Adrenal gland (tissue), 12 donors: ENCODE data around the gene E2F1. TPM values are rescaled to one million over a fixed set of nuclear protein-coding genes. Genes with fewer than 3 reads are reported as not detected.

Experiments
- DNase-seq, 7 donors: peaks; one replicate each; pipeline ENCODE4 v3.0.0-alpha.2; 2019 to 2020
- H3K27ac ChIP-seq, 5 donors: fragments of 200-600 bp; sonication (generic) in 4 of 5; 1 replicate in 3 of 5; 2 replicates in 2 of 5; pipeline versions ENCODE4 v1.5.1 to v1.8.0; 2016 to 2020; ENCODE audit warnings: mild to moderate bottlenecking in 1 of 5
- H3K27me3 ChIP-seq: fragments of 200-600 bp; 2 replicates; pipeline ENCODE4 v1.8.0; 2021
- H3K36me3 ChIP-seq, 2 donors: fragments of 200-600 bp; replicated peaks in 1 of 2; 1 replicate in 1 of 2; 2 replicates in 1 of 2; pipeline versions ENCODE4 v1.5.1 to v1.8.0; 2018 to 2022
- H3K4me1 ChIP-seq, 2 donors: fragments of 200-600 bp; replicated peaks in 1 of 2; 1 replicate in 1 of 2; 2 replicates in 1 of 2; pipeline versions ENCODE4 v1.5.1 to v1.8.0; 2018 to 2021
- H3K4me3 ChIP-seq, 4 donors: fragments of 200-600 bp; sonication (generic) in 3 of 4; one replicate each; pipeline ENCODE4 v1.5.1; 2016 to 2018
- H3K9me3 ChIP-seq, 3 donors: fragments of 200-600 bp; sonication (generic) in 1 of 3; replicated peaks in 1 of 3; 1 replicate in 2 of 3; 2 replicates in 1 of 3; pipeline versions ENCODE4 v1.5.1 to v1.8.0; 2016 to 2021
- POLR2A ChIP-seq, 2 donors: fragments of 450-650 bp; IDR thresholded peaks; one replicate each; pipeline ENCODE4 v1.6.1; 2017; ENCODE audit warnings: antibody characterized with exemption in 2 of 2, mild to moderate bottlenecking in 2 of 2, moderate library complexity in 1 of 2
- WGBS, 4 donors: extraction: QIAGEN DNeasy Blood & Tissue Kit in 2 of 4; methylation state at CpG; one replicate each; pipeline versions ENCODE4 v1.1.5 to v1.1.7; 2013 to 2017; 5-methylcytosine and 5-hydroxymethylcytosine counted together
- intact Hi-C, 2 donors: fragments of 100-400 bp; cut with DNase I; formaldehyde crosslinking; loops; one replicate each; pipeline versions ENCODE4 v1.14.1 to v1.15.0; 2022 to 2023
- polyA plus RNA-seq, 3 donors: library from polyadenylated mRNA; stranded (reverse); fragments of 200-250 nt in 2 of 3; fragments of 350-450 nt in 1 of 3; fragmentation: Illumina TruSeq in 1 of 3; extraction: RNeasy Lipid Tissue Mini Kit (QIAGEN cat#74804) in 1 of 3; gene quantifications; one replicate each; pipeline ENCODE4 v1.2.3, GENCODE V29; 2013 to 2014
- total RNA-seq, 9 donors: library from RNA; depleted of rRNA in 4 of 9; stranded (reverse); fragments of >200 nt in 4 of 9; fragments of 120-200 nt in 1 of 9; fragmentation: NEBNext Ultra II Directional in 1 of 9; extraction: Animal tissue kit (Norgen Biotek cat#: 25700) in 1 of 9; gene quantifications; one replicate each; pipeline versions ENCODE4 v1.1.0 to v1.2.4, GENCODE V29; 2013 to 2023
- TF ChIP-seq, protein P1 (sequence below), 6 experiments: fragments of 450-650 bp in 4 of 6; fragments of 200-600 bp in 2 of 6; sonication (generic) in 1 of 6; IDR thresholded peaks; 1 replicate in 5 of 6; 2 replicates in 1 of 6; pipeline versions ENCODE4 v1.5.1 to v1.8.0; 2016 to 2021; ENCODE audit warnings: antibody characterized with exemption in 6 of 6, mild to moderate bottlenecking in 2 of 6, moderate library complexity in 1 of 6
- donor health status: healthy with polysubstance abuse.
- donor health status: Bipolar disorder and iron deficiency.
- donor health status: DM: yes; HTN: yes; CAD: no.
- donor health status: DM: no; HTN: no; CAD: no.
- donor health status: DM: no; HTN: no; CAD: no.
- donor health status: DM: yes; HTN: yes; CAD: no.

Gene E2F1
- total and polyA plus RNA-seq, 12 donors: 3.0 to 15.7 (median 5.7) TPM

DNA sequence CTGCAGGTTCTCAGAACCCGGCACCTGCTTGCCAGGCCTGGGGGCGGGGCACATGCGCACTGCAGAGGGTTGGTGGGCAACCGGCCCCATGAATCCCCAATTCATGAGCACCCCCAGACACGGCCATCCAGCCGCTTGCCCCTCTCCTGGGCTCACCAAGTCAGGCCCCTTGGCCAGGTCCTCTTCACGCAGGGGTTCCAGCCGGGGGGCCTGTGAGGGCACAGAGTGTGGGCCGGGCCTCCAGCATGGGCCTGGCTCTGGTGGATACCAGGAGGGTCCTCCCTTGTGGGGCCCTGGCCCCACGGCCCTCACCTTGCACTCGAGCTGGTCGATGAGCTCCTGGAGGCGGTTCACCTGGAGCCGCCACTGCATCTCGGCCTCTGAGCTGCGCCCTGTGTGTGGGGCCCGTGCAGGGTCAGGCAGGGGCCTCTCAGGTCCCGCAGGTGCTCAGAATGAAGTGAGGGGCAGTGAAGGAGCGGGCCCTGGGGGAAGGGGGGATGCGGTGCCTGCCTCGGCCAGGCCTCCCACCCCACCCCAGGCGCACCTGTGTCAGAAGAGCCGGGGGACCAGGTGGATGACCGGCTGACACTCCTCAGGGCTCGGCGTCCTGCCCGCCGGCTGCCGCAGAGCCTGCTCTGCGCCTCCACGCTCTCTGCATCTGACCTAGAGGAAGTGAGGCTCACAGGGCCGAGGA, 26.7 kb downstream of the E2F1 start:
- no peak overlapping the region for H3K27ac ChIP-seq
- H3K9me3 ChIP-seq: no peaks in the 10 kb centered on the region
- peaks cover 0 to 34% of the 10 kb centered on the region in 2 donors for H3K36me3 ChIP-seq
- H3K27me3 ChIP-seq: no peaks in the 10 kb centered on the region
- intact Hi-C loops: loop anchor here in 1 of 2 donors (5.0 kb wide), 1 partner anchor 207 kb away; no protein-coding TSS in a partner anchor
- DNase-seq: peak in 3 of 7 donors; percentile 16 to 49 (median 28)
- TF ChIP-seq, protein P1, sequence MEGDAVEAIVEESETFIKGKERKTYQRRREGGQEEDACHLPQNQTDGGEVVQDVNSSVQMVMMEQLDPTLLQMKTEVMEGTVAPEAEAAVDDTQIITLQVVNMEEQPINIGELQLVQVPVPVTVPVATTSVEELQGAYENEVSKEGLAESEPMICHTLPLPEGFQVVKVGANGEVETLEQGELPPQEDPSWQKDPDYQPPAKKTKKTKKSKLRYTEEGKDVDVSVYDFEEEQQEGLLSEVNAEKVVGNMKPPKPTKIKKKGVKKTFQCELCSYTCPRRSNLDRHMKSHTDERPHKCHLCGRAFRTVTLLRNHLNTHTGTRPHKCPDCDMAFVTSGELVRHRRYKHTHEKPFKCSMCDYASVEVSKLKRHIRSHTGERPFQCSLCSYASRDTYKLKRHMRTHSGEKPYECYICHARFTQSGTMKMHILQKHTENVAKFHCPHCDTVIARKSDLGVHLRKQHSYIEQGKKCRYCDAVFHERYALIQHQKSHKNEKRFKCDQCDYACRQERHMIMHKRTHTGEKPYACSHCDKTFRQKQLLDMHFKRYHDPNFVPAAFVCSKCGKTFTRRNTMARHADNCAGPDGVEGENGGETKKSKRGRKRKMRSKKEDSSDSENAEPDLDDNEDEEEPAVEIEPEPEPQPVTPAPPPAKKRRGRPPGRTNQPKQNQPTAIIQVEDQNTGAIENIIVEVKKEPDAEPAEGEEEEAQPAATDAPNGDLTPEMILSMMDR (IDR thresholded peaks at IDR 0.05): no peak
- no peak for TF ChIP-seq POLR2A (IDR thresholded peaks at IDR 0.05)
- 92 to 98% (median 93%) methylated on average over 9 to 32 of the region's 32 CpGs for WGBS, 4 donors
- peaks cover 8 to 15% of the 10 kb centered on the region in 2 donors for H3K4me1 ChIP-seq
- no peak overlapping the region for H3K4me3 ChIP-seq

DNA sequence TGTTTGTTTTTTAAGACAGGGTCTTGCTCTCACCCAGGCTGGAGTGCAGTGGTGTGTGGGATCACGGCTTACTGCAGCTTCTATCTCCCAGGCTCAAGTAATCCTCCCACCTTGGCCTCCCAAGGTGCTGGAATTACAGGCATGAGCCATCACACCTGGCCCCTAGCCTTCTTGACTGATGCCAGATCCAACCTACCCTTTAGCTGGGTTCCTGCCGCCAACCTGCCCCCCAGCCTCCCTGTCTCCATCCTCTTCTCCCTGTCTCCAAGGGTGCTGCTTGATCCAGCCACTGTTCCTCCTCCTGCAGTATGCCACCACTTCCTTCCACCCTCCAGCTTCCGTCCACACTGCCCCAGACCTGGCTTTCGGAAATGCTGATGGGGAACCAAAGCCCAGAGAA, 27.3 kb downstream of the E2F1 start:
- intact Hi-C loops: no loop called here
- no peak overlapping the region for H3K27ac ChIP-seq
- H3K27me3 ChIP-seq: no peaks in the 10 kb centered on the region
- peaks cover 0 to 34% of the 10 kb centered on the region in 2 donors for H3K36me3 ChIP-seq
- H3K9me3 ChIP-seq: no peaks in the 10 kb centered on the region
- TF ChIP-seq POLR2A (IDR thresholded peaks at IDR 0.05): no peak
- TF ChIP-seq, protein P1 (IDR thresholded peaks at IDR 0.05): no peak
- no peak overlapping the region for H3K4me3 ChIP-seq
- peaks cover 6 to 10% of the 10 kb centered on the region in 2 donors for H3K4me1 ChIP-seq
- WGBS, 4 donors: 88 to 100% (median 94%) methylated on average over 4 of the region's 4 CpGs
- peak in 1 of 7 donors; percentile 11 for DNase-seq

DNA sequence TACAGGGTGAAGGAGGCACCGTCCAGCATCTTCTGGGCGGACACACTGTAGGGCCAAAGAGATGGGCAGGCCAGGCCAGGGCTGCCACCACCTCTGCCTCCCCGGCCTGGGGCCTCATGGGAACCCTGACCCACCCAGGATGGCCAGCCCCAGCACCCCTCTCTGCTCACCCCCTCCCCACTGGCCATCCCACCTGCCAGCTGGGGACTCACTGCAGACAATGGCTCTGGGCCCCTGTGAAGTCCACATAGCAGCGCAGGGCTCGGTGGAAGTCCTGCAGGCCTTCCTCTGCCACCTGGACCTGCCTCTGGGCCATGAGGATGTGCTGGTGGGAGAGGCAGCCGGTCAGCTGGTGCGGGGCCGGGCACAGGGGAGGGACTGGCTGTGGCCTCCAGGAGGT, 27.7 kb downstream of the E2F1 start:
- Histone ChIP-seq H3K4me1 (peaks cover 5 to 13% of the 10 kb centered on the region in 2 donors), H3K36me3 (peaks cover 0 to 34% of the 10 kb centered on the region in 2 donors), H3K4me3 (no peak overlapping the region), H3K27ac (no peak overlapping the region), H3K27me3 (no peaks in the 10 kb centered on the region), H3K9me3 (no peaks in the 10 kb centered on the region)
- WGBS, 4 donors: 92 to 99% (median 97%) methylated on average over 6 to 8 of the region's 8 CpGs
- DNase-seq: peak in 1 of 7 donors; percentile 15
- TF ChIP-seq, protein P1 (IDR thresholded peaks at IDR 0.05): no peak
- TF ChIP-seq POLR2A (IDR thresholded peaks at IDR 0.05): no peak
- intact Hi-C loops: no loop called here

DNA sequence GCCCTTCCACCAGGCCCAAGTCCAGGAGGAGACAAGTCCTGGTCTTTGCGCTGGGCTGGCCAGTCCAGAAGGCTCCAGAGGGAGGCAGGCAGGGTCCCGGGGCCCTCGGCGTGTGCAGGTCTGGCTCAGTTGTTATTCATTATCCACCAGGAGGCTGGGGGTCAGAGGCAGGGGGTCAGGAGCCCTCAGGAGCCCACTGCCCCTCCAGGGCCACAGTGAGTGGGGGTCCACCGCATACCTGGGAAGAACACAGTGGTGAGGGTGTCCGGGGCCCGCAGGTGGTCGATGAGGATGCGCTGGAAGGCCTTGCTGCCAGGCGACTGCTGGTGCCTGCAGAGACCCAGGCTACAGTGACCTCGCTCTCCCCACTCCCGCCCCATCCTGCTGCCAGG, 28.5 kb downstream of the E2F1 start:
- no peak for TF ChIP-seq POLR2A (IDR thresholded peaks at IDR 0.05)
- TF ChIP-seq, protein P1 (IDR thresholded peaks at IDR 0.05): no peak
- H3K27me3 ChIP-seq: no peaks in the 10 kb centered on the region
- 93 to 95% (median 94%) methylated on average over 5 to 12 of the region's 12 CpGs for WGBS, 4 donors
- H3K4me3 ChIP-seq: no peak overlapping the region
- intact Hi-C loops: no loop called here
- H3K4me1 ChIP-seq: peaks cover 0 to 15% of the 10 kb centered on the region in 2 donors
- peaks cover 0 to 34% of the 10 kb centered on the region in 2 donors for H3K36me3 ChIP-seq
- no peaks in the 10 kb centered on the region for H3K9me3 ChIP-seq
- H3K27ac ChIP-seq: no peak overlapping the region
- peak in 3 of 7 donors; percentile 14 to 54 (median 24) for DNase-seq
